ENCODE measurements around the gene ZXDA.
A peak's percentile ranks its signal among the peaks of the same experiment; 100 is the strongest.

The ZXDA gene

DNA sequence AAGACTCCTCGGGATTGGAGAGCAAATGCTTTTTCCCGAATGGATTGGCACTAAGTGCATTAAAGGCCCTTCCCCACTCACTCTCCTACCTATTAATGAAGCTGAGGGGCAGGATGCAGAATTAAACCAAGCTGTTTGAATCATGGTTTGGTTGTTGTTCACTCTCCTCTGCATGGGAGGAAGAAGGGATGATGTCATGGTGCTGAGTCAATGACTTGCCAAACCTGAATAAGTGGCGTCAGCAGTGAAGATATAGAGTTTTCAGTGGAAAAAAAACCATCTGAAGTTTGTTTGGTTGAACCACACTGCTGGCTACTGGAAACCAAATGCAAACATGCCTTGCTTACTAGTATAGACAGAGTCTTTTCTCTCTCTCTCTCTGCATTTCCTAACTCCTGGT, 19.8 kb upstream of the ZXDA start:
- Histone ChIP-seq H4K20me1 (ENCODE audit: insufficient read depth) (no peaks in the 10 kb centered on the region), H3K9ac (no peak overlapping the region), H2AFZ (ENCODE audit: low read depth) (no peak overlapping the region), H3K36me3 (ENCODE audit: insufficient read depth) (no peaks in the 10 kb centered on the region), H3K4me3 (IDR thresholded peaks at IDR 0.05; ENCODE audit: insufficient read depth, low read depth, low read length) (no peak overlapping the region), H3K79me2 (ENCODE audit: insufficient read depth, low read depth) (no peaks in the 10 kb centered on the region), H3K27me3 (ENCODE audit: insufficient read depth, low read depth) (no peaks in the 10 kb centered on the region), H3K4me1 (ENCODE audit: low read depth, poor library complexity, severe bottlenecking) (peaks cover 4% of the 10 kb centered on the region), H3K4me2 (no peak overlapping the region), H3K27ac (no peak overlapping the region)
- TF ChIP-seq, protein P1, sequence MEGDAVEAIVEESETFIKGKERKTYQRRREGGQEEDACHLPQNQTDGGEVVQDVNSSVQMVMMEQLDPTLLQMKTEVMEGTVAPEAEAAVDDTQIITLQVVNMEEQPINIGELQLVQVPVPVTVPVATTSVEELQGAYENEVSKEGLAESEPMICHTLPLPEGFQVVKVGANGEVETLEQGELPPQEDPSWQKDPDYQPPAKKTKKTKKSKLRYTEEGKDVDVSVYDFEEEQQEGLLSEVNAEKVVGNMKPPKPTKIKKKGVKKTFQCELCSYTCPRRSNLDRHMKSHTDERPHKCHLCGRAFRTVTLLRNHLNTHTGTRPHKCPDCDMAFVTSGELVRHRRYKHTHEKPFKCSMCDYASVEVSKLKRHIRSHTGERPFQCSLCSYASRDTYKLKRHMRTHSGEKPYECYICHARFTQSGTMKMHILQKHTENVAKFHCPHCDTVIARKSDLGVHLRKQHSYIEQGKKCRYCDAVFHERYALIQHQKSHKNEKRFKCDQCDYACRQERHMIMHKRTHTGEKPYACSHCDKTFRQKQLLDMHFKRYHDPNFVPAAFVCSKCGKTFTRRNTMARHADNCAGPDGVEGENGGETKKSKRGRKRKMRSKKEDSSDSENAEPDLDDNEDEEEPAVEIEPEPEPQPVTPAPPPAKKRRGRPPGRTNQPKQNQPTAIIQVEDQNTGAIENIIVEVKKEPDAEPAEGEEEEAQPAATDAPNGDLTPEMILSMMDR (conservative IDR thresholded peaks at IDR 0.05; ENCODE audit: low read depth, low read length), result no peak

DNA sequence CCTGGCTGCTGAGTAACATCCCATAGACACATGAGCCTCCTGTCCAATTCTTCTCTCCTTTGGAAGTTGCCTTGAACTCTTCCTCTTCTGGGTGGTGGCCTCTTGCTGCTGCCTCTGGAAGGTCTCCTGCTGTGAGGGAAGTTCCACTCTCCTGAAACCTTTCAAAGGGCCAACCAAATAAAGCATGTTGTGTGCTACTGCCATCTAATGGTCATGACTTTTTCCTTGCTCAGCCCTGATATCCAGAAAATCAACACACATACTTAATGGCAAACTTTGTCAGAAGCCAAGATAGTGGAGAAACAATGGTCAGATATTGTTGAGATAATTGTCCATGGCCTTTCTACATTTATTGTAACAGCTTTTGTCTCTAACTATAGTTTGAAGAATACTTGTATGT, 19.1 kb upstream of the ZXDA start:
- Histone ChIP-seq H3K36me3 (ENCODE audit: insufficient read depth) (no peaks in the 10 kb centered on the region), H2AFZ (ENCODE audit: low read depth) (0 out of 2 replicates have a peak overlapping the region, but pooled peaks have one; percentile 18), H3K27ac (no peak overlapping the region), H3K79me2 (ENCODE audit: insufficient read depth, low read depth) (no peaks in the 10 kb centered on the region), H3K4me1 (ENCODE audit: low read depth, poor library complexity, severe bottlenecking) (peaks cover 4% of the 10 kb centered on the region), H4K20me1 (ENCODE audit: insufficient read depth) (no peaks in the 10 kb centered on the region), H3K4me3 (IDR thresholded peaks at IDR 0.05; ENCODE audit: insufficient read depth, low read depth, low read length) (no peak overlapping the region), H3K27me3 (ENCODE audit: insufficient read depth, low read depth) (no peaks in the 10 kb centered on the region), H3K4me2 (no peak overlapping the region), H3K9ac (no peak overlapping the region)
- TF ChIP-seq, protein P1 (conservative IDR thresholded peaks at IDR 0.05; ENCODE audit: low read depth, low read length), result peak; percentile 64

DNA sequence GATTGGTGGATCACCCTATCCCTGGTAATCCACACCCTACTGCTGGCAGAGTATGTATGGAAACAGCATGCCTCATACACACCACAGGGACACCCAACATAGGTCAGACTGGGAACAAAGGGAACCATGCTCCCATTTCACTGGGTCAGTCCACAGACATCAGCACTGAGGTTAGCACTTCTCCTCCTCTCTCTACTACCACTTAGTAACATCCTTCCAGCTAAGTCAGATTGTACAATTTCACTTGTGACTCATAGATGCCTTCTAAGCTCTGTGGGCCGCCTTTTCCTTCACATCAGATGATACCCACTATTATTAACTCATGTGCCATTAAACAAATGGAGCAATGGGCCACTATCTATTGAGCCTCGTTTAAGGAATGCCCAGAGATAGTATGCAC, 15.5 kb upstream of the ZXDA start:
- no peaks in the 10 kb centered on the region for H3K36me3 ChIP-seq (ENCODE audit: insufficient read depth)
- H3K27ac ChIP-seq, result no peak overlapping the region
- no peak overlapping the region for H2AFZ ChIP-seq (ENCODE audit: low read depth)
- no peak overlapping the region for H3K9ac ChIP-seq
- TF ChIP-seq, protein P1 (conservative IDR thresholded peaks at IDR 0.05; ENCODE audit: low read depth, low read length), result no peak
- no peaks in the 10 kb centered on the region for H4K20me1 ChIP-seq (ENCODE audit: insufficient read depth)
- peaks cover 4% of the 10 kb centered on the region for H3K4me1 ChIP-seq (ENCODE audit: low read depth, poor library complexity, severe bottlenecking)
- H3K27me3 ChIP-seq (ENCODE audit: insufficient read depth, low read depth), result no peaks in the 10 kb centered on the region
- H3K79me2 ChIP-seq (ENCODE audit: insufficient read depth, low read depth), result no peaks in the 10 kb centered on the region
- no peak overlapping the region for H3K4me2 ChIP-seq
- H3K4me3 ChIP-seq (IDR thresholded peaks at IDR 0.05; ENCODE audit: insufficient read depth, low read depth, low read length), result no peak overlapping the region

DNA sequence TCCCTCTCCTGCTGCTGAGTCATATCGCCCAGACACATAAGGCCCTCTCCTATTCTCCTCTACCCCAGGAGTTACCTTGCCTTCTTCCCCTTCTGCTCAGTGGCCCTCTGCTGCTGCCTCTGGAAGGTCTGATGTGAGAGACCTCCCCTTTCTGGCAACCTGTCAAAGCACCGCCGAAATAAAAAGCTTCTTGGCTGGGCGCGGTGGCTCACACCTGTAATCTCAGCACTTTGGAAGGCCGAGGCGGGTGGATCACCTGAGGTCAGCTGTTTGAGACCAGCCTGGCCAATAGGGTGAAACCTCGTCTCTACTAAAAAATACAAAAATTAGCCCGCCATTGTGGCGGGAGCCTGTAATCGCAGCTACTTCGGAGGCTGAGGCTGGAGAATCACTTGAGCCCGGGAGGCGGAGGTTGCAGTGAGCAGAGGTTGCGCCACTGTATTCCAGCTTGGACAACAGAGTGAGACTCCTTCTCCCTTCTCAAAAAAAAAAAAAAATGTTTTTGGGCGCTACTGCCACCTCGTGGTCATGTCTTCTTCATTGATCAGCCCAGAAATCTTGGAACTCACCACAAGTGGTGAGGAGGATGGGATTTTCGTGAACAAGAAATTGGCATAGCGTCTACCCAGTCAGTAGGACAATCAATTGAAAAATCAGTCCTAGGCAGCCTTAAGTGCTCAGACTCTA, 8.6 kb upstream of the ZXDA start:
- H3K9ac ChIP-seq, result no peak overlapping the region
- TF ChIP-seq, protein P1 (conservative IDR thresholded peaks at IDR 0.05; ENCODE audit: low read depth, low read length), result peak; percentile 53
- H3K36me3 ChIP-seq (ENCODE audit: insufficient read depth), result no peaks in the 10 kb centered on the region
- H3K27me3 ChIP-seq (ENCODE audit: insufficient read depth, low read depth), result no peaks in the 10 kb centered on the region
- no peaks in the 10 kb centered on the region for H4K20me1 ChIP-seq (ENCODE audit: insufficient read depth)
- peak overlapping the region; percentile 45; the same call in 1 of the 2 replicates for H3K4me2 ChIP-seq
- no peak overlapping the region for H3K4me3 ChIP-seq (IDR thresholded peaks at IDR 0.05; ENCODE audit: insufficient read depth, low read depth, low read length)
- peak overlapping the region; percentile 49 for H2AFZ ChIP-seq (ENCODE audit: low read depth)
- no peaks in the 10 kb centered on the region for H3K4me1 ChIP-seq (ENCODE audit: low read depth, poor library complexity, severe bottlenecking)
- H3K79me2 ChIP-seq (ENCODE audit: insufficient read depth, low read depth), result no peaks in the 10 kb centered on the region
- H3K27ac ChIP-seq, result no peak overlapping the region
